Activated naive CD4-positive, alpha-beta T cell treated with anti-CD3 and anti-CD28 coated beads, Interleukin-2, amount 10 ng/mL, durations not matched to agents 5 hours and 36 hours (primary cell): Measurements from ENCODE around the gene SRSF8. TPM values are rescaled to one million over a fixed set of nuclear protein-coding genes. Genes with fewer than 3 reads are reported as not detected.

Source experiments
- total RNA-seq, 2 experiments: library from RNA; stranded (reverse); gene quantifications; one replicate each; pipeline ENCODE4 v1.2.3, GENCODE V29; 2021

SRSF8 gene
- total RNA-seq, result 10 to 100 TPM; 42.1 to 42.3 TPM

GRCh38 chr11:95066716-95067038 is at the start of gene SRSF8:
Gene SRSF8 (plus strand): TSS chr11:95066919. CDS start chr11:95067227, 308 bp downstream.

GRCh38 chr11:95024958-95025357 is 41.8 kb upstream of the SRSF8 start, which contains the start of gene KDM4E:
Gene KDM4E (plus strand): TSS chr11:95025258. CDS start chr11:95025558, 300 bp downstream.

GRCh38 chr11:95049122-95049521 is 17.6 kb upstream of the SRSF8 start, which contains the start of gene KDM4F:
Gene KDM4F (plus strand): TSS chr11:95049422.

GRCh38 chr11:95089620-95090542 is 23.2 kb downstream of the SRSF8 start, which contains the start of gene ENDOD1:
Gene ENDOD1 (plus strand): TSS chr11:95089846. CDS start chr11:95089928, 82 bp downstream.

Other genes starting within 250 kb of the SRSF8 start
- gene CWC15, start 93.4 kb upstream of the SRSF8 start, total RNA-seq, result 10 to 100 TPM; 55.4 to 57.7 TPM
- gene KDM4D, start 93.2 kb upstream of the SRSF8 start, total RNA-seq, result under 1 TPM; 0.45 to 0.60 TPM
- not detected for gene KDM4E, start 41.7 kb upstream of the SRSF8 start, total RNA-seq
- not detected for gene KDM4F, start 17.5 kb upstream of the SRSF8 start, total RNA-seq
- 10 to 100 TPM; 11.6 to 11.8 TPM for gene ENDOD1, start 22.9 kb downstream of the SRSF8 start, total RNA-seq
- gene SESN3, start 164.3 kb downstream of the SRSF8 start, total RNA-seq, result 10 to 100 TPM; 74.0 to 84.4 TPM